GM18520 (cell line): ENCODE data around the gene OXT.
"Not testable (repeated sequence)": the region's sequence is repeated elsewhere in the genome, so short reads cannot be mapped to it uniquely, and the experiment has no call there.

Source experiments
- ATAC-seq: cut with Tn5 transposase; IDR thresholded peaks from one replicate; pipeline ENCODE4 v1.9.1; 2021; ENCODE audit not compliant: unreplicated experiment

The OXT gene

DNA sequence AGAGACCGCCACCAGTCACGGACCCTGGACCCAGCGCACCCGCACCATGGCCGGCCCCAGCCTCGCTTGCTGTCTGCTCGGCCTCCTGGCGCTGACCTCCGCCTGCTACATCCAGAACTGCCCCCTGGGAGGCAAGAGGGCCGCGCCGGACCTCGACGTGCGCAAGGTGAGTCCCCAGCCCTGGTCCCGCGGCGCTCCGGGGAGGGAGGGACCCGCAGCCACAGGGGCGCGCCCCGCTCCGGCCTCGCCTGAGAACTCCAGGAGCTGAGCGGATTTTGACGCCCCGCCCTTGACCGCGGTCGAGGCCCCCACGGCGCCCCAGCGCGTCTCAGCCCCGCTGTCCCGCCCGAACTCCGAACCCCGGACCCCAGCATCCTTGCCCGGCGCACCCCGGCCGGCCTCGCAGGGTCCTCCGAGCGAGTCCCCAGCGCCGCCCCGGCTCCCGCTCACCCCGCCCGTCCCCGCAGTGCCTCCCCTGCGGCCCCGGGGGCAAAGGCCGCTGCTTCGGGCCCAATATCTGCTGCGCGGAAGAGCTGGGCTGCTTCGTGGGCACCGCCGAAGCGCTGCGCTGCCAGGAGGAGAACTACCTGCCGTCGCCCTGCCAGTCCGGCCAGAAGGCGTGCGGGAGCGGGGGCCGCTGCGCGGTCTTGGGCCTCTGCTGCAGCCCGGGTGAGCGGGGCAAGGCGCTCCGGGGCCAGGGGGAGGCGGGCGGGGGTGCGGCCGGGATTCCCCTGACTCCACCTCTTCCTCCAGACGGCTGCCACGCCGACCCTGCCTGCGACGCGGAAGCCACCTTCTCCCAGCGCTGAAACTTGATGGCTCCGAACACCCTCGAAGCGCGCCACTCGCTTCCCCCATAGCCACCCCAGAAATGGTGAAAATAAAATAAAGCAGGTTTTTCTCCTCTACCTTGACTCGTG lies at the start of gene OXT:
OXT (plus strand) TSS at position 11 of the 920 bp plus-strand sequence; CDS start at position 47, 36 bp downstream.
- ATAC-seq = no peak

DNA sequence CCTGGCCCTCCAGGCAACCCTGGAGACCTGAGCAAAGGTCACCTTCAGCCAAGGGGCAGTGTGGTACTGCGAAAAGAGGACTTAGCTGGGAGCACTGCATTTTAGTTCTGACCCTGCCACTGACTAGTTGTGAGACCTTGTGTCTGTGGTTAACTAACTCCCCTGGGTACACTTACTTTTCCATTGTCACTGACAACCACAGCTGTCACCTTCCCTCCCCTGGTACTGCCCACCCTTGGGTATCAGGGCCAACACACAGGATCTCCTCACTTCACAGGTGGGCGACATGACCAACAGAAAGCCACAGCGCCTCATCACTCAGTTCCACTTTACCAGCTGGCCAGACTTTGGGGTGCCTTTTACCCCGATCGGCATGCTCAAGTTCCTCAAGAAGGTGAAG lies 49.6 kb upstream of the OXT start:
- ATAC-seq = no peak

- ATAC-seq = not testable (repeated sequence)
Measured at GRCh38 chr20:3022559-3023490, 48.6 kb upstream of the OXT start.

GRCh38 chr20:3027987-3028386 lies 43.4 kb upstream of the OXT start:
- no peak for ATAC-seq

GRCh38 chr20:3031524-3032147 lies 39.8 kb upstream of the OXT start:
- ATAC-seq = no peak

DNA sequence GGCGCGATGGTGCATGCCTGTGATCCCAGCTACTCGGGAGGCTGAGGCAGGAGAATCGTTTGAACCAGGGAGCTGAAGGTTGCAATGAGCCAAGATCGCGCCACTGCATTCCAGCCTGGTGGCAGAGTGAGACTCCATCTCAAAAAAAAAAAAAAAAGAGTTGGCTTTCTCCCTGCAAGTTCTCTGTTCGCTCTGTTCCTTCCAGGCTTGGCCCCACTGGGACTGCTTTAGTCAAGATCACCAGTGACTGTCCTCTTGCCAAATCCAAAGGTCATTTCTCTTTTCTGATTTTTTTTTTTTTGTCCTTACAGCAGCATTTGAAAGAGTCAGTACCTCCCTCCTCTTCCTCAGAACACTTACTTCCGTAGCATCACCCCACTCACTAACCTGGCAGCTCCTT lies 38.8 kb upstream of the OXT start:
- no peak for ATAC-seq

DNA sequence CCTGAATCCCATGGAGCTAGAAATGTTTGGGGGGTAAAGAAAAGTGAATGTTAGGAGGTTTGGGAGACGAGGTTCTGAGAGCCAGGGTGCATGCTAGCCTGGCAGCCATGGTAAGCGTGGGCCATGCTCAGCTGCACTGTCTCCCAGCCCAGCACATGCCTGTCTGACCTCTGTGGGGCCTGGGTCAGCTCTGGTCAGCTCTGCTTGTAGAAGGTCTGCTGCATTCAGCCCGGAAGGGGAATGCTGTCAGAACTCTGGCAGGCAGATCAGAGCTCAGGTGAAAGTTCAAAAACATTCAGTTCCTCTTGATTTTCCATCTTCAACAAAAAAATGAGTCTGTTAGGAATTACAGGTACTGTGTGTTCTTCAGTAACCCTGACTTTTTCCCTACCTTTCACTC lies 33.8 kb upstream of the OXT start:
- no peak for ATAC-seq

GRCh38 chr20:3038454-3038853 lies 33.0 kb upstream of the OXT start:
- no peak for ATAC-seq

DNA sequence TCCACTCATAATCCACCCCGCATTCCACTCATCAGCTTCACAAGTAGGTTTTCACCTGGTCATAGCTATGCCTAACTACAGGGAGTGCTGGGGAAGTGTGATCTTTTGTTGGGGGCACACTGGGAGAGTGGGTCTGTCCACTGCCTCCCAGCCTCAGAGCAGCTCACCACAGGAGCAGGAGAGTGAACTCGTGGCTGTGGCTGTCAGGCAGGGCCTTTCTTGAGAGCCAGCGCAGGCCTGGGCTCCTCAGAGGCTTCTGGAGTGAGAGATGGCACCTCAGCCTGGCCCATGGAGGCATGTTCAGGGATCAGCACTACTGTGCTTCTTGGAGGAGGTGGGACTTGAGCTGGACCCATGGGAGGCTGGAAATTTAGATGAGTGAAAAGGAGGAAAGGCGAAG lies 32.0 kb upstream of the OXT start:
- no peak for ATAC-seq

- no peak for ATAC-seq
Measured at GRCh38 chr20:3040086-3040485, 31.3 kb upstream of the OXT start.

- no peak for ATAC-seq
Measured at GRCh38 chr20:3041854-3042409, 29.5 kb upstream of the OXT start.

DNA sequence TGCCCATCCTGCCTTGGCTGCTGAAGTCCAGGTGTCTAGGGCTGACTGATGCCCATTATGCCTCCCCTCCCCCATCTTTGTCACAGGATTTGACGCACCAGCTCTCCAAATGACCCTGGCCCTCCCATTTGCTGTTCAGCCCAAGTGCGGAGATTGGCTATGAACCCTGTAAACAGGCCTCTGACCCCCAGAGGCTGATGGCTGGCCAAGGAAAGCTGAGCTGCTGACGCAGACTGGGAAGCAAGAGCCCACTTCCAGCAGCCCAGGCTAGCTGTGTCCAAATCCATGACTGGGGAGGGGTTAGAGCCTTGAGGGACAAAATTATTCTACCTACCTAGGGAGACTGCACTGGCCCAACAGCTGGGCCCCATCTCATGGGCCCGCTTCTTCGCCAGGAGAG lies 28.8 kb upstream of the OXT start:
- no peak for ATAC-seq

- no peak for ATAC-seq
Measured at GRCh38 chr20:3043322-3043721, 28.1 kb upstream of the OXT start, which contains the start of gene GNRH2. Gene GNRH2, plus strand, starts transcription at chr20:3043622. Its CDS starts 793 bp downstream, at chr20:3044415.

DNA sequence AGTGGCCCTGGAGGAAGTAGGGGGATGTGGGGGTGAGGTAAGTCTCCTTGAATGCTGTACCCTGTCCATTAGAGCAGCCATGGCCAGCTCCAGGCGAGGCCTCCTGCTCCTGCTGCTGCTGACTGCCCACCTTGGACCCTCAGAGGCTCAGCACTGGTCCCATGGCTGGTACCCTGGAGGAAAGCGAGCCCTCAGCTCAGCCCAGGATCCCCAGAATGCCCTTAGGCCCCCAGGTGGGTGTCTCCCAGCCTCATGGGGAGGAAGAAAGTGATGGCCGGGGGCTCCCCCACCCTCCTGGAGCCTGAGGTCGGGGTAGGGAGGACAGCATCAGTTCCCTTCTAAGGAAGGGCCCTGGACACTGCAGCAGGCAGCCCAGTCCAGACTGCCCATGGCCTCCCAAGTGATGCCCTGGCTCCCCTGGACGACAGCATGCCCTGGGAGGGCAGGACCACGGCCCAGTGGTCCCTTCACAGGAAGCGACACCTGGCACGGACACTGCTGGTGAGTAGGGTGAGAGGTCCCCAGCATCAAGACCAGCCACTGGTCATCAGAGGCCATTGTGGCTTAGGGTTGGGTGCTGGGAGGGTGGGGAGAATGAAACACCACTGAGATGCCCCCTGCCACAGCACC lies 27.0 kb upstream of the OXT start:
- ATAC-seq = no peak

DNA sequence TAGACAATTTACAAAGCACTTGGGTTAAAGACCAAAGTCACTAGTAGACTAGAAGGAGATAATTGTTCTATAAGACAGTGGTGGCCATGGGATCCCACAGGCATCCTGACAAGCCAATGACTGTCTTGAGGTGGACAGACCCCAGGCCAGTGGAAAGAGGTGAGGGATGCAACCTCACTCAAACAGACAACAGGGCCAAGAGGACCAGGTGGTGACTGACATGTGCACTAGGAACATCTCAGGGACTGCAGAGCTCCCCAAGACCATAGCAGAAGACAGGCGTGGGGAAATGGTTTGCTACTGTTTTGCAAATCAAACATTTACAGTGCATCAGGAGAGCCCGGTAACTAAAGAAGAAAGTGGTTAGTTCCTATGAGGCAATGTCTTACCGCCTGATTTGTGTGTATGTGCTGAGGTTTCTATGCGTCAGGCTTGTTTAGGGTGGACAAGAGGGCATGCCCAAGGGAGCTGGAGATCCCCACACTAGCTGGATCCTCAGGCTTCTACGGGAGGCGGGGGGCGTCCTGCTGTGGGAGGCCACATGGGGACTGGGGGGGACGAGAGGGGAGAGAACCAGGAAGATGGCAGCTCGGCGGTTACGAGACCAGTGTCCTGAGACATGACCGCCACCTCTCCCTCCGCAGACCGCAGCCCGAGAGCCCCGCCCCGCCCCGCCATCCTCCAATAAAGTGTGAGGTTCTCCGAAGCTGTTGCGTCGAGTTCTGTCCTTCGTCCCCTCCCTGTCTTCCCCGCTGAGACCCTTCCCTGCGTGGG lies 26.2 kb upstream of the OXT start:
- ATAC-seq = peak; percentile 9

DNA sequence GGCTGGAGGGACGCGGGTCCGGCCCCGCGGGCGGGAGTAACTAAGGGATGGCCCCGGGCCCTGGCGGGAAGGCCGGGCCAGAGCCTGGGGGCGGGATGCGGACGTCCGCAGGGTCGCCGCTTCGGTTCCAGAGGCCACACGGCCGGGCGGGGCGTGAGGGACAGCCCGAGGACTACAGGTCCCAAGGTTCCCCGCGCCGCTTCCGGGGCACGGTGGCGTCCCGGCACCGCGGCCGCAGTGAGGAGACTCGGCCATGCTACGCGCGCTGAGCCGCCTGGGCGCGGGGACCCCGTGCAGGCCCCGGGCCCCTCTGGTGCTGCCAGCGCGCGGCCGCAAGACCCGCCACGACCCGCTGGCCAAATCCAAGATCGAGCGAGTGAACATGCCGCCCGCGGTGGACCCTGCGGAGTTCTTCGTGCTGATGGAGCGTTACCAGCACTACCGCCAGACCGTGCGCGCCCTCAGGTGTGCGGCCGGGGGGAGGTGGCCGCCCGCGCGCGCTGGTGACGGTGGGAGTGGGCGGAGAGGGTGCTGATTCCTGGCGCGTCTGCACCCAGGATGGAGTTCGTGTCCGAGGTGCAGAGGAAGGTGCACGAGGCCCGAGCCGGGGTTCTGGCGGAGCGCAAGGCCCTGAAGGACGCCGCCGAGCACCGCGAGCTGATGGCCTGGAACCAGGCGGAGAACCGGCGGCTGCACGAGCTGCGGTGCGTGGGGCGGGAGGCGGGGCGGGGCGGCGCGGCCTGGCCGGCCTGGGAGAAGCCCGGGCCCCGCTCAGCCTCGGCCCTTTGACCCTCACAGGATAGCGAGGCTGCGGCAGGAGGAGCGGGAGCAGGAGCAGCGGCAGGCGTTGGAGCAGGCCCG lies 25.4 kb upstream of the OXT start, which contains the start of gene MRPS26:
MRPS26 (plus strand) TSS at position 237 of the 861 bp plus-strand sequence; CDS start at position 254, 17 bp downstream.
- peak; percentile 89 for ATAC-seq

GRCh38 chr20:3046677-3047462 lies 24.6 kb upstream of the OXT start:
- ATAC-seq = no peak
